ENCODE results near the gene TRIM13.

DNA sequence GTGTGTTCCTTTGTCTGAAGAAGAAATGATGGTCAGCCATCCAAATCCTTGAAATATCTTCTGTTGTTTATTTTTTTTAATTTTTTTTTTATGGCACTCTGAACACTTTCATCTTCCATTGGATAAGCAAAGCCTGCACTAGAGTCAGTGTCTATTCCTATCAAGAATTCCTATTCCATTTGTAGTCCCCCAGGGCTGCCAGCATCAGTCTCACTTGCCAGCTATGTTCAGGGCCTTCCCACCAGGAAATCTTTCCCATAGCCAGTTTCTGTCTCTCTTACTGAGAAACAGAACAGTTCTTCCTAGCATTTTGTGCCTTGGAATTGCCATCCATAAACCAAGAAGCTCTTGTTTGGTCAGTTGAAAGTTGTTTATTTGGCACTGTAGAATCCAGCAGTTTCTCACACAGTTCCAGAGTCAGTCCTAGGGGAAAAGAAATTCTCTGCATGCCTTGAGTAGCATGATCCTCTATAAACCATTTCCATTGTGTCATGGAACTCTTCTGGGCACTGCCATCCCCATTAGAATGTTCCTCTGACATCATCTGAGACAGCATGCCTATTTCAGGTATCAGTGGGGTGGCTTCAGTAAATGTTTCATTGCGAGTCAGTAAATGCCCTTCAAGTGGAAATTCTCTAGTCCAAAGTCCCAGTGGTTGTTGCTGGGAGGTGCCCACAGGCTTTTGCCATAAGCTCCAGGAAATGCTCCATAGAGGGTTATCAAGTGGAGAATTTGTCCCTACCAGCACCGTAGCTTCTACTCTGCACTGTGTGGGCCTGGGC is 42.0 kb upstream of the TRIM13 start:
- TF ChIP-seq CTCF (IDR thresholded peaks at IDR 0.05; ENCODE audit: control extremely low read depth in 1 of 3, insufficient read depth in 1 of 3, low read depth in 1 of 3, low read length in 3 of 3): no peak
- no peak for TF ChIP-seq RFX5 (IDR thresholded peaks at IDR 0.05; ENCODE audit: borderline replicate concordance, low read depth, low read length)
- no peak for TF ChIP-seq RAD21 (IDR thresholded peaks at IDR 0.05 in 1 of 2, conservative IDR thresholded peaks at IDR 0.05 in 1 of 2; ENCODE audit: low read depth in 2 of 2, low read length in 2 of 2)
- TF ChIP-seq YY1 (IDR thresholded peaks at IDR 0.05; ENCODE audit: low read depth, low read length): no peak
- TF ChIP-seq EP300 (IDR thresholded peaks at IDR 0.05; ENCODE audit: borderline replicate concordance in 1 of 2, low read depth in 2 of 2, low read length in 2 of 2): no peak
- no peak for TF ChIP-seq CEBPB (IDR thresholded peaks at IDR 0.05; ENCODE audit: low read depth, low read length)
- no peak for TF ChIP-seq EGR1 (IDR thresholded peaks at IDR 0.05; ENCODE audit: borderline replicate concordance, low read depth, low read length)
- TF ChIP-seq POLR2A (IDR thresholded peaks at IDR 0.05; ENCODE audit: control extremely low read depth in 1 of 2, low read depth in 2 of 2, low read length in 2 of 2): no peak
